Kidney epithelial cell (primary cell): Measurements from ENCODE around the gene PLCG2. TPM values are rescaled to one million over a fixed set of nuclear protein-coding genes. Genes with fewer than 3 reads are reported as not detected.

Source experiments
- DNase-seq: peaks from one replicate; pipeline ENCODE4 v3.0.0-alpha.2; 2010; ENCODE audit warnings: low read depth
- H3K27me3 ChIP-seq: 2 replicates; pipeline ENCODE4 v1.6.0; 2011; ENCODE audit warnings: low read length; ENCODE audit not compliant: control insufficient read depth, insufficient read depth
- H3K36me3 ChIP-seq: 2 replicates; pipeline ENCODE4 v1.5.1; 2011; ENCODE audit warnings: low read length; ENCODE audit not compliant: control insufficient read depth, insufficient read depth
- H3K4me3 ChIP-seq: 2 replicates; pipeline ENCODE4 v1.5.1; 2011; ENCODE audit warnings: low read depth, mild to moderate bottlenecking, control low read depth, low read length
- CTCF ChIP-seq: IDR thresholded peaks from 2 replicates; pipeline ENCODE4 v1.5.1; 2011; ENCODE audit warnings: mild to moderate bottlenecking, moderate library complexity, low read length, control low read depth, inconsistent platforms; ENCODE audit not compliant: insufficient read depth, poor library complexity, severe bottlenecking
- total RNA-seq: library from RNA; depleted of rRNA; stranded (reverse); fragments of >200 nt; gene quantifications from 2 replicates; pipeline ENCODE4 v1.2.3, GENCODE V29; 2015

Gene PLCG2
- total RNA-seq, 1 donor from 2014 or later = 17.3 TPM

DNA sequence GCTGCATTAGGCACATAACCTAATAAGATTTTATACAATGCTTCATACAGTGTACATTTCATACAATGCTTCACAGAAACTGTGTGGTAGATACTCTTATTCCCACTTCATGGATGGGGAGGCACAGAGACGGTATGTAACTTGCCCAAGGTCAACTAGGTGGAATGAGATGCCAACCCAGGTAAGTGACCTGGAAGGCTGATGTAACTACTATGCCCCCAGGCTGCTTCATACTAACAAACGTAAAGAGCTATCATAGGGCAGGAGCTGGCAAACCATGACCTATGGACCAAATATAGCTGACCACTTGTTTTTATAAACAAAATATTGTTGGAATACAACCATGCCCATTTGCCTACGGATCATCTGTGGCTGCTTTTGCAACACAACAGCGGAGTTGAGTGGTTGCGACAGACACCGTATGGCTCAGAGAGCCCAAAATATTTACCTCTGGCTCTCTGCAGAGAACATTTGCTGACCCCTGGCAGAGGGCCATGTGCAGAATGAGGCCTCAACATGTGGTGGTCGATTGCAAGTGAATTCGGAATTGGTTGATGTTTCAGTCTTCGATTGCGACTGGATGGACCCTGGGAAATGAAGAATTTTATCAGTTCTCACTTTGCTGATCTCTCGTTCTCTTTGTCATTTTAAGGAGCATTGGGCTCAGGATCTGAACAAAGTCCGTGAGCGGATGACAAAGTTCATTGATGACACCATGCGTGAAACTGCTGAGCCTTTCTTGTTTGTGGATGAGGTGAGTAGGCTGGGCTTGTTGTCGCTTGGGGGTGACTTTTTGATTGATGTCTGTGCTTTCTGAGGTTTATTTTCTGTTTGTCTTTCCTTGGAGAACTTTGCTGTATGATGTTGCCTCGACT lies 109.7 kb downstream of the PLCG2 start:
- Histone ChIP-seq H3K27me3 (no peaks in the 10 kb centered on the region), H3K4me3 (no peak overlapping the region), H3K36me3 (no peaks in the 10 kb centered on the region)
- TF ChIP-seq CTCF = no peak
- DNase-seq = no peak

- no peak overlapping the region for H3K4me3 ChIP-seq
- no peaks in the 10 kb centered on the region for H3K27me3 ChIP-seq
- TF ChIP-seq CTCF = no peak
- no peak for DNase-seq
- H3K36me3 ChIP-seq = no peaks in the 10 kb centered on the region
These were observed 112.8 kb downstream of the PLCG2 start for GRCh38 chr16:81891736-81892364.

DNA sequence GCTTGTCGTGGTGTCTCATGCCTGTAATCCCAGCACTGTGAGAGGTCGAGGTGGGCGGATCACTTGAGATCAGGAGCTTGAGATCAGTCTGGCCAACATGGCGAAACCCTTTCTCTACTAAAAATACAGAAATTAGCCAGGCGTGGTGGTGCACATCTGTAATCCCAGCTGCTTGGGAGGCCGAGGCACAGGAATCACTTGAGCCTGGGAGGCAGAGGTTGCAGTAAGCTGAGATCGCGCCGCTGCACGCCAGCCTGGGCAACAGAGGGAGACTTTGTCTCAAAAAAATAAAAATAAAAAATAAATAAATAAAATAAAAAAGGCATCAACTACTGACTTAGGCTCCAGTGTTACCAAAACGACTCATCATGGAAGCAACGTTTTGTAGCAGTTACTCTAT lies 115.5 kb downstream of the PLCG2 start:
- no peak for DNase-seq
- Histone ChIP-seq H3K27me3 (no peaks in the 10 kb centered on the region), H3K36me3 (no peaks in the 10 kb centered on the region), H3K4me3 (no peak overlapping the region)
- no peak for TF ChIP-seq CTCF

- no peak for DNase-seq
- H3K27me3 ChIP-seq = no peaks in the 10 kb centered on the region
- no peaks in the 10 kb centered on the region for H3K36me3 ChIP-seq
- TF ChIP-seq CTCF = no peak
- no peak overlapping the region for H3K4me3 ChIP-seq
These were observed 117.8 kb downstream of the PLCG2 start for GRCh38 chr16:81896902-81897301.

GRCh38 chr16:81899601-81900000 lies 120.5 kb downstream of the PLCG2 start:
- TF ChIP-seq CTCF = no peak
- no peaks in the 10 kb centered on the region for H3K36me3 ChIP-seq
- H3K4me3 ChIP-seq = no peak overlapping the region
- DNase-seq = no peak
- H3K27me3 ChIP-seq = no peaks in the 10 kb centered on the region

DNA sequence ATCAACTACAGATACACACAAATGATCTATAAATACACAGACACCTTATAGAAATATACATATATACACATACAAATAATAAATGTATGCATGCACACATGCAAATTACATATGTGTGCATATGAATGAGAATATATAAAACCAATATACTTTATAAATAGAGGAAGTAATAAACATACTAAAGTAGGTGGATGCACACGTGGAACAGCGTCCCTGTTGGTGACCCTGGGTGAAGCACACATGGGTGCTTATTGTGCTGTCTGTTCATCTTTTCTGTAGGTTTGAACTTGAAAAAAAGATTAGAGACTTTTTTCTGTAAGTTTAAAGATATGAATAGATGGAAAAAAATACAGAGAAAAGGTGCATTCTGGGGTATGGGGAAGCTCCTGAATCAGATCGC lies 120.9 kb downstream of the PLCG2 start:
- H3K27me3 ChIP-seq = no peaks in the 10 kb centered on the region
- DNase-seq = no peak
- H3K4me3 ChIP-seq = no peak overlapping the region
- no peak for TF ChIP-seq CTCF
- no peaks in the 10 kb centered on the region for H3K36me3 ChIP-seq
